Measurements from ENCODE around the gene ZNF460. TPM values are rescaled to one million over a fixed set of nuclear protein-coding genes. Genes with fewer than 3 reads are reported as not detected.

ZNF460 gene
- total and polyA plus RNA-seq, 2 of the 13 experiments (the other 11 are each of a cell fraction or from before 2014, with no cell fraction given), result 14.5 to 44.8 TPM

GRCh38 chr19:57262044-57262443 is 18.2 kb upstream of the ZNF460 start:
- Histone ChIP-seq H4K20me1 (ENCODE audit: insufficient read depth, low read length) (no peaks in the 10 kb centered on the region), H2AFZ (ENCODE audit: low read length) (no peak overlapping the region), H3K36me3 (replicated peaks in 1 of 2; ENCODE audit: control insufficient read depth in 1 of 2, insufficient read depth in 2 of 2, low read length in 2 of 2) (no peaks in the 10 kb centered on the region; a peak in 1 of 5 replicates), H3K9ac (ENCODE audit: insufficient read depth, low read depth, low read length) (no peak overlapping the region), H3K9me3 (ENCODE audit: low read length) (no peaks in the 10 kb centered on the region), H3K79me2 (ENCODE audit: insufficient read depth, low read length) (no peaks in the 10 kb centered on the region), H3K27me3 (ENCODE audit: control insufficient read depth in 1 of 2, insufficient read depth in 2 of 2, low read length in 2 of 2) (no peaks in the 10 kb centered on the region), H3K4me2 (ENCODE audit: low read depth, low read length) (no peak overlapping the region), H3K27ac (ENCODE audit: extremely low read length, insufficient read depth, low read length) (no peak overlapping the region), H3K4me1 (ENCODE audit: insufficient read depth, low read length) (no peaks in the 10 kb centered on the region), H3K4me3 (replicated peaks in 1 of 3; ENCODE audit: insufficient read depth in 1 of 3, low read depth in 2 of 3, low read length in 3 of 3) (no peak overlapping the region)
- 98% methylated on average over 3 of the region's 3 CpGs for WGBS (ENCODE audit: low lambda C conversion rate)
- in situ Hi-C loops (cut with HindIII; ENCODE audit: extremely low pct_ligation_motif_present, low pct_unique_long_range_greater_than_20kb) (no loop called here), intact Hi-C loops (cut with micrococcal nuclease; ENCODE audit: unreplicated experiment) (no loop called here)
- POLR2A ChIA-PET, result interaction anchor here (0.5 to 1.0 kb wide), 2 partner anchors 16 to 115 kb away, joined by 3 read pairs; no protein-coding TSS in a partner anchor
- FAIRE-seq (no peak), ATAC-seq (no peak), DNase-seq (ENCODE audit: low spot score) (no peak)
- CTCF ChIA-PET (ENCODE audit: low intra/inter-chr PET ratio, low total read pairs), result no interaction called here
- TF ChIP-seq MAFF (IDR thresholded peaks at IDR 0.05; ENCODE audit: low read depth, low read length), result peak; percentile 86
- TF ChIP-seq MED1 (CRISPR knock-in tag; IDR thresholded peaks at IDR 0.05), result no peak
- TF ChIP-seq FIP1L1 (IDR thresholded peaks at IDR 0.05; ENCODE audit: borderline replicate concordance, insufficient read depth, low read depth, low read length), result no peak
- peak; percentile 82 to 93 for TF ChIP-seq MAFK (conservative IDR thresholded peaks at IDR 0.05 in 1 of 2, IDR thresholded peaks at IDR 0.05 in 1 of 2; ENCODE audit: low read length in 2 of 2)
- no TSS peak for BruUV-seq (replicated peaks)

DNA sequence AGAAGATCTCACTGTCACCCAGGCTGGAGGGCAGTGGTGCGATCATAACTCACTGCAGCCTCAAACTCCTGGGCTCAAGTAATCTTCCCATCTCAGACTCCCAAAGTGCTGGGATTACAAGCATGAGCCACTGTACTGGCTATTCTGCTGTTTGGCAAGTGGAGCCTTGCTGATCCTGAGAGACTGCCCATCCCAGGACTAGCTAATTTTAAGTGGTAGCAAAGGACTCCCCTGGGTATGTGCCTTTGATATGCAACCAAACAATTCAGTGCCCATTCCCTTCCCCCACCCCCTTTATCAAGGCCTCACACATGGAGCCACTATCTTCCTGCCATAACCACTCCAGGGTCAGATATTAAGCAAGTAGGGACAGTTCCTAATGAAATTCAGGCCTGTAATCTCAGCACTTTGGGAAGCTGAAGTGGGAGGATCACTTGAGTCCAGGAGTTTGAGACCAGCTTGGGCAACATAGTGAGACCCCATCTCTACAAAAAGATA is 17.0 kb upstream of the ZNF460 start:
- Histone ChIP-seq H3K27ac (ENCODE audit: extremely low read length, insufficient read depth, low read length) (no peak overlapping the region), H3K27me3 (ENCODE audit: control insufficient read depth in 1 of 2, insufficient read depth in 2 of 2, low read length in 2 of 2) (no peaks in the 10 kb centered on the region), H2AFZ (ENCODE audit: low read length) (no peak overlapping the region), H3K4me3 (replicated peaks in 1 of 3; ENCODE audit: insufficient read depth in 1 of 3, low read depth in 2 of 3, low read length in 3 of 3) (no peak overlapping the region), H3K4me2 (ENCODE audit: low read depth, low read length) (no peak overlapping the region), H3K9ac (ENCODE audit: insufficient read depth, low read depth, low read length) (no peak overlapping the region), H3K4me1 (ENCODE audit: insufficient read depth, low read length) (no peaks in the 10 kb centered on the region), H4K20me1 (ENCODE audit: insufficient read depth, low read length) (no peaks in the 10 kb centered on the region), H3K79me2 (ENCODE audit: insufficient read depth, low read length) (no peaks in the 10 kb centered on the region), H3K36me3 (replicated peaks in 1 of 2; ENCODE audit: control insufficient read depth in 1 of 2, insufficient read depth in 2 of 2, low read length in 2 of 2) (no peaks in the 10 kb centered on the region; a peak in 1 of 5 replicates), H3K9me3 (ENCODE audit: low read length) (no peaks in the 10 kb centered on the region)
- WGBS (ENCODE audit: low lambda C conversion rate), result 100% methylated on average over 1 of the region's 1 CpG
- intact Hi-C loops (cut with micrococcal nuclease; ENCODE audit: unreplicated experiment), result no loop called here
- BruUV-seq (replicated peaks), result no TSS peak
- POLR2A ChIA-PET, result no interaction called here
- CTCF ChIA-PET (ENCODE audit: low intra/inter-chr PET ratio, low total read pairs), result no interaction called here
- no peak for FAIRE-seq
- in situ Hi-C loops (cut with HindIII; ENCODE audit: extremely low pct_ligation_motif_present, low pct_unique_long_range_greater_than_20kb), result no loop called here
- no peak for ATAC-seq
- DNase-seq (ENCODE audit: low spot score), result no peak
- no peak for TF ChIP-seq SOX13 (IDR thresholded peaks at IDR 0.05)
- TF ChIP-seq SOX13 (CRISPR knock-in tag; conservative IDR thresholded peaks at IDR 0.05 in 1 of 2, IDR thresholded peaks at IDR 0.05 in 1 of 2), result no peak
- no peak for TF ChIP-seq ZNF451 (CRISPR knock-in tag; IDR thresholded peaks at IDR 0.05)
- no peak for TF ChIP-seq PAWR (CRISPR knock-in tag; IDR thresholded peaks at IDR 0.05; ENCODE audit: borderline replicate concordance)
- no peak for TF ChIP-seq RBM39 (IDR thresholded peaks at IDR 0.05; ENCODE audit: low read depth, low read length, poor library complexity, severe bottlenecking)
- TF ChIP-seq MAFK (conservative IDR thresholded peaks at IDR 0.05 in 1 of 2, IDR thresholded peaks at IDR 0.05 in 1 of 2; ENCODE audit: low read length in 2 of 2), result no peak
- TF ChIP-seq SETDB1 (CRISPR knock-in tag; IDR thresholded peaks at IDR 0.05; ENCODE audit: borderline replicate concordance), result no peak
- TF ChIP-seq, protein P1, sequence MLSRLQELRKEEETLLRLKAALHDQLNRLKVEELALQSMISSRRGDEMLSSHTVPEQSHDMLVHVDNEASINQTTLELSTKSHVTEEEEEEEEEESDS (CRISPR knock-in tag; IDR thresholded peaks at IDR 0.05; ENCODE audit: borderline replicate concordance), result no peak
- TF ChIP-seq, protein P2, sequence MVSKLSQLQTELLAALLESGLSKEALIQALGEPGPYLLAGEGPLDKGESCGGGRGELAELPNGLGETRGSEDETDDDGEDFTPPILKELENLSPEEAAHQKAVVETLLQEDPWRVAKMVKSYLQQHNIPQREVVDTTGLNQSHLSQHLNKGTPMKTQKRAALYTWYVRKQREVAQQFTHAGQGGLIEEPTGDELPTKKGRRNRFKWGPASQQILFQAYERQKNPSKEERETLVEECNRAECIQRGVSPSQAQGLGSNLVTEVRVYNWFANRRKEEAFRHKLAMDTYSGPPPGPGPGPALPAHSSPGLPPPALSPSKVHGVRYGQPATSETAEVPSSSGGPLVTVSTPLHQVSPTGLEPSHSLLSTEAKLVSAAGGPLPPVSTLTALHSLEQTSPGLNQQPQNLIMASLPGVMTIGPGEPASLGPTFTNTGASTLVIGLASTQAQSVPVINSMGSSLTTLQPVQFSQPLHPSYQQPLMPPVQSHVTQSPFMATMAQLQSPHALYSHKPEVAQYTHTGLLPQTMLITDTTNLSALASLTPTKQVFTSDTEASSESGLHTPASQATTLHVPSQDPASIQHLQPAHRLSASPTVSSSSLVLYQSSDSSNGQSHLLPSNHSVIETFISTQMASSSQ (IDR thresholded peaks at IDR 0.05; ENCODE audit: low read depth), result no peak
- TF ChIP-seq, protein P2 (CRISPR knock-in tag; IDR thresholded peaks at IDR 0.05; ENCODE audit: borderline replicate concordance), result no peak
- TF ChIP-seq MEIS1 (CRISPR knock-in tag; IDR thresholded peaks at IDR 0.05; ENCODE audit: borderline replicate concordance), result no peak
- no peak for TF ChIP-seq ZNF530 (CRISPR knock-in tag; IDR thresholded peaks at IDR 0.05; ENCODE audit: low read depth)
